ENCODE measurements around the gene SLC19A2.
"Not testable (repeated sequence)": the region's sequence is repeated elsewhere in the genome, so short reads cannot be mapped to it uniquely, and the experiment has no call there.

Gene SLC19A2

DNA sequence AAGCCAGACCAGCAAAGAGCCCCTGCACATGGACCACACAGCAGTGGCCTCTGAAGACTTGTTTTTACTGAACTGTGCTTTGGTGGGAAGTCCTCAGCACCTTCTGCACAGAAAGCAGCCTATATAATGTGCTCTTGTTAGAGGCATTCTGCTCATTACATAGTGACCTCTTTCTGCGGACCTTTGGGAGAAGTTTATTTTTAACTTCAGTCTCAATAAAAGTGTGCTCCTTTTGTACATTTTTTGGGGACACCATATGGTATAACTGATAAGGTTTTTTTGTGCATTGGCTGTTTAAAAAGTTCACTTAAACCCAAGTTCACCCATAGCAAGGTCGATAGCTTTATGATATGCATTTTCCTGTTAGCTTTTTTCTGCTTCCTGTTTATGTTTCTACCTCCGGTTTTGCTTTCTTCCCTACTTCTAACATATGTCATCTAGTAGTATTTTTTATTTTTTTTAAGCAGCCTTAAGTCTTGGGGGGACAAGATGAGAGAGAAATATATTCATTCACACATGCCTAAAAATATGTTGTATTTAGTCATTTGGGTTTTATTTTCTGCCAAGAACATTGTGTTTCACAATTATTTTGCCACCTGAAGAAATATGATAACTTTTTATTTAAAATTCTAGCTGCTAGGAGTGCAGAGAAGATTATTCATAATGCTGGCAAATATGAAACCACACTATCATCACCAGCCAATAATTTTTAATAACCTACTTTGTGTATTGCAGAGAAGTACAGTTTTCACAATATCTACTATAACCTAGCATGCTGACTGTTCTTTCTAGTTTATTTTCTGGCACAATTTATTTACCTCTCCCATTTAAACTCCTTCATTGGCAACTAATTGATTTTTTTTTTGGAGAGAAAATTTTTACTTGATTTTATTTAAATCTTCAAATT lies 22.9 kb upstream of the SLC19A2 start:
- no peak for DNase-seq

DNA sequence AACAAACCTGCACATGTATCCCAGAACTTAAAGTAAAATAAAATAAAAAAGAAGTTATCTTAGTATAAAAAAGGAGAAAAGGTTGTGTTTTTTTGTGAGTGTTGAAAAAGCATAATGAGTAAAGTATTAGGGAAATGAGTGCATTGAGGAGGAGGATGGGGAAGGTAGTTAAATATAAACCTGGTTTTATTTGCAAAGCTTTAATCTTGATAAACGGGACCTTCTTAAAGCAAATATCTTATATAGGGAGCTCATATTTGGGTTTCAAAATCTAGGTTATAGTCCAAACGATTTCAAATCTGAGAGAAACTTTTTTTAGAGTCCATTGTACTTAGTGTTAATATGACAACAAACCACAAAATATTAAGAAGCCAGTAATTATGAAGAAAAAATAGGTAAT lies 21.7 kb upstream of the SLC19A2 start:
- DNase-seq = no peak

DNA sequence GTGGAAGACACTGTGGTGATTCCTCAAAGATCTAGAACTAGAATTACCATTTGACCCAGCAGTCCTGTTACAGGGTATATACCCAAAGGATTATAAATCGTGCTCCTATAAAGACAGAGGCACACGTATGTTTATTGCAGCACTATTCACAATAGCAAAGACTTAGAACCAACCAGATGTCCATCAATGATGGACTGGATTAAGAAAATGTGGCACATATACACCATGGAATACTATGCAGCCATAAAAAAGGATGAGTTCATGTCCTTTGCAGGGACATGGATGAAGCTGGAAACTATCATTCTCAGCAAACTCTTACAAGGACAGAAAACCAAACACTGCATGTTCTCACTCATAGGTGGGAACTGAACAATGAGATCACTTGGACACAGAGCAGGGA lies 17.9 kb upstream of the SLC19A2 start:
- DNase-seq = not testable (repeated sequence)

DNA sequence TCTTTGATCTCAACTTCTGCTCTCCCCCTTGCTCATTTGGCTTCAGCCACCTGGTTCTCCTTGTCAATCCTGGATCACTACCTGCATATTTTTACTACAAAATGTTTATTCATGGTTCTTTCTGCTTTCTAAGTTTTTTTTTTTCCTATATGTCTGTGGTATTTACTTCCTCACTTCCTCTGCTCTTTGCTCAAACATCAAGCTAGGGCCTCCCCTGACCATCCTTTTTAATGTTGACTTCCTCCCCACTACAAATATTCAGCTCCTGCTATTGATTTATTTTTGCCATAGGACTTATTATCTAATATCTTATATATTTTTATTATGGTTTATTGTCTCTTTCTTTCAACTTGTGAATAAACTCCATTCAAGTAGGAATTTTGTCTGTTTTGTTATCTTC lies 14.1 kb upstream of the SLC19A2 start:
- DNase-seq = no peak

DNA sequence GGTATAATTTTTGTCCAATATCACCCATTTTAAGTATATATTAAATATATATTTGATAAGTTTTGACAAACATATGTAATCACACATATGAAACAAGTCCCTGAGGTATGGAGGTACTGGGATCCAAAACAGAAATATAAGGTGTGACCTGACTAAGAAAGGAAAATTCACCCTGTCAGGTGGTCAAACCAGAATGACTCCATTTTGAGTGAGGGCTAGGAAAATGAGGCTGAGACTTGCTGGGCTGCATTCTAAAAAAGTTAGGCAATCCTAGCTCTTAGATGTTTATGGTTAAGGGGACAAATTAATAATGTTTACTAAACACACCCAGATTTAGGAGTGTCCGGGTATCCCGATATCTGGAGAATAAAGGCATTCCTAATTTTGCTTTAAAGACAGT lies 11.6 kb upstream of the SLC19A2 start:
- DNase-seq = no peak

DNA sequence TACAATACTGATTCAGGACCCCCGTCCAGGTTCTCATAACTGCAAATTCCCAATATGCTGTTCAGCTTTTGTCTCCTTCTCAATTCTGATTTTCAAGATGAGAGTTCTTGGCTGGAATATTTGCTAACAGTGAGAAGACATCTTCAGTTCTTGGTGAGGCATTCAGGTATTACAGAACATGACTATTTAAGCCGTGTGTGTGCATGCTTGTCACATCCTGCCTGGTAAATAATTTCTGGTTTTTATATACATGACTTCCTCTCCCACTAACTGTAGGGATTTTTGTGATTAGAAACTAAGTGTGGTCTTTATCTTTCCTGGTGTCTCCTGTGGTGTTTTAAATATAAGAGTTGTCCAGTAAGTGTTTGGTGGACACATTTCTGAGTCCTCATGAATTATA lies 10.2 kb upstream of the SLC19A2 start:
- DNase-seq = no peak

DNA sequence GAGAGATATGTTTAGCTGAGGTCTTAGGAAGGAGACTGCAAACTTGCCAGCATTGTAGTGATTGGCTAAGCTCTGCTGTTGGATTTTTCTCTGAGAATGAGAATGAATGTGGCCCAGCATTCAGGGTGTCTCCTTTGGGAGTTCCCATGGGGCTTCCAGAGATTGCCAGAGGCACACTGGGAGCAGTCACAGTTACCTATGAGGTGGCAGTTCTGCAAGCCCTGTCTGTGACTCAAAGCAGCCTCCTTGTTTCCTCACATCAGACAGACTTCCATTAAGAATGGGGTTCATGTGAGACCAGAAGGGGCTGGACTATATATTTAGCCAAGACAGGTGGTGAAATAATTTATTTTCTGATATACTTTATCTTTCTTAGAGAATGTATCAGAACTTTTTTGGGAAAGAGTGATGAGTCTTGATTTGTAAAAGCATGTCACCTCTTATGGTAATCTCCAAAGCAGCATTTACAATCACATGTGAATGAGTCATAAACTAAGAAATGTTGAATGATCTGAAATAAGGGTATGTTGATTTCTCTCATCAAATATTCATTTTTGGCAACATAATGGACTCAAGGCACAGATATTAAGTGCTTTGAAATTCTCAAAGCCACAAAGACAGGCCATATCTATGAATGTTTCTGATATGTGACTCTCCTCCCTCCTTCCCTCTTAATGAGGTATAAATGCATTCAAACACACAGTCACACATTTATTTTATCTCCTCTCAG lies 9.5 kb upstream of the SLC19A2 start:
- no peak for DNase-seq

DNA sequence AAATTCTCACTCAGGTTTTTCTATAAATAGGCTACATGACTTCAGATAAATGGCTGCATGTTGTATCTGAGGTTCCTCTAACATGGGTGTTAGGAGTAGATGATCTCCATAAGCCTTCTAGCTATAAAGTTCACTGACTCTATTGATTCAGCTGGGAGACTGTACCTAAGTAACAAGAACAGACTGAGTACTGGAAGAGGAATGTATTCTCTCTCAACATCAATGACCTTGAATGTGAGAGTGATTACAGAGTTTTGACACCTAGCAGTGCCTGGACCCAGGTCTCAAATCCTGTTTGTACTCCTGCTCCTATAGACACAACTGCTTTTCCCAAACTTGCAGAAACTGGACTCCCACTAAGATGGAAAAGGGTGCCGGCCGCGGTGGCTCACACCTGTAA lies 8.6 kb upstream of the SLC19A2 start:
- DNase-seq = no peak

DNA sequence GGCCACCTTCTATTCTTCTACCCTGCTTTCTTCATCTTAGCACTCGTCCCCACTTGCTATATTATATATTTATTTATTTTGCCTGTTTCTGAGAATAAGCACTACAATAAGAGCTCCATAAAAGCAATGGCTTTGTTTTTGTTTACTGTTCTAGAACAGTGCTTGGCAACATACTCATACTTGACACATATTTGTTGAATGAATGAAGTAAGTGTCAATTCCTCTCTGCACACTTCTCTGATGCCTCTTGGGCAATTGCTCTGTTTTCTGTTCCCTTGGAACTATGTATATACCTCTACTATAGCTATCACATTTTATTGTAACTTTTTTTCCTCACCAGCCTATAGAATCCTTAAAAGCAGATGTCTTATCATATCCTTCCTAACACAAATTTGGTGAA lies 7.5 kb upstream of the SLC19A2 start:
- DNase-seq = no peak

DNA sequence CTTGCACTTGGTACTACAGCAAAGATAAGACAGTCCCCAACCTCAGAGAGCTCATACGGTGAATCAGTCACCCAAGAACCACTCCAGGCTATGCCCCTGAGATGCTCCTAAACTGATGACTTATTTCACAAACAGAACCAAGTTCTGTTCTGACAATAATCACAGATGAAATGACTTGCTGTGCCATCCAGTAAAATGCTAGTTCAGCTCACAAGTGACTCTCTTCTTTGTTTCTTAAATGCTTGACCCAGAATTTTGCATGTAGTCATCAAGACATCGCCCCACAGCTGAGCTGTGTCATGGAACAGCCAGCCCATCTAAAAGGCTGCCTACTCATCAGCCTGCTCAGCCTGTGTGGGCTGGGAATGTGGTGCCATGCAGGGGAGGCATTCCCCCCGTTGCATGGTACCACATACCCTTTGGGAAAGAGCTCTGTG lies 6.1 kb upstream of the SLC19A2 start:
- DNase-seq = no peak

DNA sequence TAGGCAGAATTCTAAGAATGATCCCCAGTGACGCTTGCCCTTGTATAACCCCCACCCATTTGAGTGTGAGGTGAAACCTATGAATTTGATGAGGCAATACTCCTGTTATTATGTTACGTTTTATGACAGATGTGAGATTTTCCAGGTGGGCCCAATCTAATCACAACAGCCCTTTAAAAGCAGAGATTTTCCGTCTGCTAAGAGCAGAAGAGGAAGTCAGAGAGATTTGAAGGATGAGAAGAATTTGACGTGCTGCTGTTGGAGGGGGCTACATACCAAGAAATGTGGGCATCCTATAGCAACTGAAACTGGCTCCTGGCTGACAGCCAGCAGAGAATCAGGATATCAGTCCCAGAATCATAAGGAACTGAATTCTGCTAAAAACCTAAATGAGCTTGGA lies 2.4 kb upstream of the SLC19A2 start:
- DNase-seq = no peak

DNA sequence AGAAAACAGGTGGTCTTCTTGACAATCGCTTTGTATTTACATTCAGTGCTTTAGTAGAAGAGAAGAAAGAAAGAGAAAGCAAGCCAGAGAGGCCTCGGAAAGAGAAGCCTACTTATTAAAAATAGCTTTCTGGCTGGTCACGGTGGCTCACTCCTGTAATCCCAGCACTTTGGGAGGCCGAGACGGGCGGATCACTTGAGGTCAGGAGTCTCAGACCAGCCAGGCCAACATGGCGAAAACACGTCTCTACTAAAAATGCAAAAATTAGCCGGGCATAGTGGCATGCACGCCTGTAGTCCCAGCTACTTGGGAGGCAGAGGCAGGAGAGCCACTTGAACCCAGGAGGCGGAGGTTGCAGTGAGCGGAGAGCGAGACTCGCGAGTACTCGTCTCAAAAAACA lies 1.8 kb upstream of the SLC19A2 start:
- DNase-seq = no peak

DNA sequence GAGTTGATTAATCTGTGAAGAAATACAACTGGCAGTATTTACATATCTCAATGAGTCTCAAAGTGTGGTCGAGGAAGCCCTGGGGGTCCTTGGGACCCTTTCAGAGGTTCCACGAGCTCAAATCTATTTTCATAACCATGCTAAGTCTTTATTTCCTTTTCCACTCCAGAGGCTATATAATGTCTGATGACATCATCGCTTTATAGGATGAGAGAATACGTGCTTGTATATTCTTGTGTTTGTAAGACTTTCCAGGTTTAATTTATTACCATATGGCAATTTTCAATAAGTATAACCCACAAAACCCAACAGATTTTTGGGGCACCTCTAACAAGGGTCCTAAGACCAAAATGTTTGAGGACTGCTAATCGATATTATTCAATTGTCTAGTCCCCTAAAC lies 1.4 kb upstream of the SLC19A2 start:
- no peak for DNase-seq

DNA sequence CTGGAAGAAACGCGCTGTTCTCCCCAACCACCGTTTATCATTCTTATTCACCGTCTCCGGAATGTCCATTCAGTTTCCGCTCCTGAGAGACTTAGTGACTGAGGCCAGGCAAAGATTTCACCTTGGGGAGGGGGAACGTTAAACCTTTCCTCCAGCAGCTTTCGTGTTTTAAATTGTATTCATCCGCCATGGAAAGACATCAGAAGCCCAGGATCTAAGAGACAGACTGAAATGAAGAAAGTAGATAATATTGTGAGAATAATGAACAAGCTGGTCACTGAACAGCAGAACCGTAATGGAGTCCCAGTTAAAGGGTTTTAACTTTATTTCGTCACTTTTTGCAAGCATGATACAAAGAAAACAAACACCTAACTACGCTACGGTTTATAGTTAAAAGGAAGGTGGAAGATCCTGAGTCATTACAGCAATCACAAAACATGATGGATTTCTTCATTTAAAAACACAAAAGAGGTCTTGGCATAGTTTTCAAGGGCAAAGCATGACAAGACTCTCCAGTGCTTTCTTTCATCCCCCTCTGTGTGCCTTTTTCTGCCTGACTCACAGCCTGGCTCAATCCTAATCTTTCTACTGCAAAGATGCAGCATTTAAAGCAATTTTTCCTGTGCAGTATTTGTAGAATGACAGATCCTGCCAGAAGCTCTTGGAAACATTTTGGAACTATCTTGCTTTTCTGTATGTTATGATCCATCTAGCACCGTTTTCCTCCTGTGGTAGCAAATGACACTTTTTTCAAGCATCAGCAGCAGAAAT lies 722 bp upstream of the SLC19A2 start:
- DNase-seq = no peak

DNA sequence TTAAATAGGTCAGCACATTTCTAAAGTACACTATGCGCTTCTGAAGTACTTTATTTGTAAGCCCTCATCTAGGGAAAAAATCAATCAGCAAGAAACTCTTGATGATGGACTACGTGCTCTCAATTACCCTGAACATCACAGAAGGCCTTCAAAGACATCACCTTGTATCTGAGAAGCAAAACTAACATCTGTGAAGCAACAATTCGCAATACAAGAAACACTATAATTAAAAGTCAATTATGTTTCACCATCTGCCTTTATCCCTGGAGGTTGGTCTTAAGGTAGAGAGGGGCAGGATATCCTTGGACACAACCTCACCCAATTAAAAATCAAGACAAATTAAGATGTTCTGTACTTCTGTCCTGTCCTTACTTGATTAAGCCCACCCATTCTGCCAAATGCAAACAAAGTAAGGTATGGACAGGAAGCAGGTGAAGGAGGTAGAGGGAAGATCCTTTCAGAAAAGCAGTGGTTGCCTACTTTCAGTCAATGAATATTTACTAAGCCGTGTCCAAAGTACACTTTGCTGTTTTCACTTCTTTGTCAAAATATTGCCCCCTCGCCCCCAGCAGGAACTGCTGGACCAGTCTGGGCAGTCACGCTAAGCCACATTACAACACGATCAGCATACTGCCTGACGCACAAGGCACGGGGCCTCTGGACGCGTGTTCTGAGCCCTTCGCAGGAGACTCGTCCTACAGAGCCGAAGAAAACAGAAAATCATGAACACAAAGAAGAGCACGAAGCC lies 887 bp downstream of the SLC19A2 start:
- DNase-seq = peak; percentile 35

DNA sequence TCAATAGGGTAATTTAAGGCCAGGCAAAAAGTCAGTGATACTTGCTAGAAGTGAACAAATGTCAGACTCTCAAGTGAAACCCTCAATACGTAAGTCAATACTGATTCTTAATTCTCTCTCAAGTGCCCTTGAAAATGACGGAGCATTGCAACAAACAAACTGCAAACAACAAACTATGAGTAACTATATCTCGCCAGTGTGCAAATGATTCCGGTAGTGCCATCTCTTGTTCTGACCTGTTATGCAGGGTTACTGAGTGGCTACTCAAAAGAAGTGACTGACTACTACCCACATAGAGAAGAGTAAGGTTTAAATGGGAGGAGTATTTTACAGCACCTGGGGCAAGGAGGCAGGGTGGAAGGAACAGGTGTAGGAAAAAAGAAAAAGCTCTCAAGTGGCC lies 1.6 kb downstream of the SLC19A2 start:
- DNase-seq = no peak

DNA sequence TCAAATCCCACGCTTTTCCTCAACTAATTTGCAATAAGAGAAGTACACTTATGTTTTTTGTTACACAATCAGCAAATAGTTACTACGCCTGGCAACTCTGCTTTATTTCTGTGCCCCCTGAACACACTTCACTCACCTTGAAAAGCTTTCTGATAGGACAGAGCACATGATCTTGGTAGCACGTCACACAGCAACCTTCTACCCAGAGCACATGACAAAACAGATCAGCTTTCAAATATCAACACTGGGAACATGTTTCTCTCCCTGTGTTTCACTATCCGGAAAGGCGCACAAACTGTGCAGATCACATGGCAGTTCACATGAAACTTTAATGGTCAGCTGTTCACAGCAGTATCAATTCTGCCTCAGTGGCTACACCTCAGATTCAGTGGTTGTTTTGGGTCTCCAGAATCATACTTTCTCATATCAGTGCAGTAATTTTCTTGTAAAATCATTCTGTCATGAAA lies 2.2 kb downstream of the SLC19A2 start:
- no peak for DNase-seq

DNA sequence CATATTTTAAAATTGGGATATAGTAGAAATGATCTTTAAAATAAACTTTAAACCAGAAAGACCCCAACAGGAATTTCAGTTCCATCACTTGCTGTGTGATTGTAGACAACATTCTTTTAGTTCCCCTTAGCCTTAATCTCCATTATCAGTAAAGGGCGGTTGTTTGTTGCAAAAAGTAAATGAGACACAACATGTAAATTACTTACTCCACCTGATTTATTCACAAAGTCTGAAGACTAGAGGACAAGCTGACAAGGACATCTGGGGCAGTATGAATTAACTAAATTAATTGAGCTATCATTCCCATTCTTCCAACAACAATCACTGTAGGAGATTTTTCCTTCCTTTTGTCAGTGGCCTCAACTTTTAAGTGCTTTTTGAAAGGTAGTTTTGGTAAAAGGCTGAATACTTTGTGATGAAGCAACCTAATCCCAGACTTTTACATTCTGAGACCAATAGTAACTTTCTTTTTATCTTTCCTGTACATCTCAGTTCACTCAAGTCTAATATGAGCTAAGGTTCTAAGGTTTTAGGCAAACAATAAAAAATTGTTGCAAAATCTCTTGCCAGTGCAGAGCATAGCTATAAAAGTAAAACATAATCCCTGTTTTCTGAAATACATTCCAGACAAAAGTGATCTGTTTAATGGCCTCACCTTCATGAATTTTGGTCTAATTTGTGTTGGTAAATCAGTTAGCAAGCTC lies 6.2 kb downstream of the SLC19A2 start:
- DNase-seq = no peak

DNA sequence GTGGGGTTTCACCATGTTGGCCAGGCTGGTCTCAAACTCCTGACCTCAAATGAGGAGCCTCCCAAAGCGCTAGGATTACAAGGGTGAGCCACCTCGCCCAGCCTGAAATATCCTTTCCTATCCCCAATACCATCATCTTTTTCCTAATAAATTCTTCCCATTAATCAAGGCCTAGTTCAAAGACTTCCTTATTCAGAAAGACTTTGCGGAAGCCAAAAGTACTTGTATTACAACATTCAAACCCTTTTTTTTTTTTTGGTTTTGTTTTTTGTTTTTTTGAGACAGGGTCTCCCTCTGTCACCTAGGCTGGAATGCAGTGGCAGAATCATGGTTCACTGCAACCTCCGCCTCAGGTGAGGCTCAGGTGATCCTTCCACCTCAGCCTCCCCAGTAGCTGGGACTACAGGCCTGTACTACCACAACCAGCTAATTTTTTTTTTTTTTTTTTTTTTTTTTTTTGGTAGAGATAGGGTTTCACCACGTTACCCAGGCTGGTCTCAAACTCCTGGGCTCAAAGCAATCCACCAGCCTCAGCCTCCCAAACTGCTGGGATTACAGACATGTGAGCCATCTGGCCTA lies 7.6 kb downstream of the SLC19A2 start:
- DNase-seq = no peak

DNA sequence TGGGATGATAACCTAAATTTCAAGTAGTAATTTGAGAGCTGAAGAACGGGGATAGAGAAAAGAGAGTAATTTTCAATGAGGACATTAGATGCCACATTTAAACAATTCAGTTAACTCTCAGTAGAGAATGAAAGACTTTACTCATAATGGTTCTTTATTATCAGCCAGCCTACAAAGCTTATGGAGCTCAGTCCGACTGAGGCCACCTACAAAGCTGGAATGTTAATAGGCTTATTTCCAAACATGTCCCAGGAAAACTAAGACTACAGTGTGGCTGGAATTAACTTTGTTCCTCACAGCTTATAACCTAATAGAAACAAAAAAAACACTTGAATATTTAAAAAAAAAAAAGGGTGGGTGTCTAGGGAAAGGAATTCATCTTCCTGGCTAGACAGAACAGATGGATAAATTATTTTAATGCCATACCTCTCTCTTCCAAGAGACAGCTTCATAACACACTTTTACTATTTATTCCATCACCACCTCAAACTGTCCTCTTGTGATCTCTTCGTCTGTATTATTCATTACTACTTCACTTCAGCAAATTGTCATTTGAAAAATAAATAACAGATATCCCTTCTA lies 9.8 kb downstream of the SLC19A2 start:
- no peak for DNase-seq

DNA sequence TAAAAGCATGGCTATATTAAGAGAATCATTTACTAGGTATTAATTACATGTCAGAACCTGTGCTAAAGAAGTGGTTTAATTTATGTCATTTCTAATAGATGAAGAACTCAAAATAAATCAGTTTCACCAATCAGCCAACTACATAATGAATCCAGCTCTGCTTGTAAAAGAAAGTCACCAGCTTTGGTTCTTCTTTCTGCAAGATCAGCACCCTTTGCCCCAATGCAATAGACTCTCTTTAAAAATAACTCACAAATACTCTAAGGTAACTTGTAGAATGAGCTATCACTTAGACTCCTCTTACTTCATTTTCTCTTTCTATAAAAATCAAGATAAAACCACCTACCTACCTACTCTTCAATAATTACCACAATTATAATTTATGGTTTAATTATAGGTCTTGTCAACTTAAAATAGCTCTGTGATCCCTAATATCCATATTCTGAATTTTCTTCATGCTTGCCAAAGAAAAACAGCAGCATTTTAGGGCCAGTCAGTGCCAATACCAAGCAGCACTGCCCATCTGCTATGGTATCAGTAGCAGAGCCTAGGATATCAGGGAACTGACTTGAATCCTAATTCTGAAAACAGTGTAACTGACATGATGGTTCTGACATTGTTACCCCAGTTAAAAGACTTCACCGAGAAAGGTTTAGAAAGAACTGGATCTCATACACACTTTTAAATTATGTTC lies 11.3 kb downstream of the SLC19A2 start:
- DNase-seq = no peak
